NB4 (cell line): ENCODE measurements around the gene SMIM28.

Experiments
- CTCF ChIP-seq: IDR thresholded peaks from one replicate; pipeline ENCODE4 v1.5.1; 2012; ENCODE audit warnings: low read depth, low read length
- MYC ChIP-seq: IDR thresholded peaks from 2 replicates; pipeline ENCODE4 v1.6.1; 2011; ENCODE audit warnings: low read depth, low read length
- POLR2A ChIP-seq: IDR thresholded peaks from 2 replicates; pipeline ENCODE4 v1.6.1; 2011; ENCODE audit warnings: mild to moderate bottlenecking; ENCODE audit not compliant: insufficient read length; ENCODE audit errors: extremely low read depth

- TF ChIP-seq CTCF (no peak), POLR2A (no peak), MYC (no peak)
Measured at GRCh38 chr6:138334000-138334399, 43.7 kb upstream of the SMIM28 start.
